GM23338 (cell line): Measurements from ENCODE around the gene NFKBIZ. TPM values are rescaled to one million over a fixed set of nuclear protein-coding genes. Genes with fewer than 3 reads are reported as not detected.

Source experiments
- ATAC-seq: fragments of 200-7000 bp; cut with Tn5 transposase; 3 replicates; pipeline ENCODE4 v1.9.1; 2020
- DNase-seq: peaks from one replicate; pipeline ENCODE4 v3.0.0-alpha.2; 2015; ENCODE audit warnings: low spot score
- H2AFZ ChIP-seq: fragments of 200-600 bp; sonication (generic); 2 replicates; pipeline ENCODE4 v1.8.0; 2016; ENCODE audit warnings: antibody characterized with exemption, mild to moderate bottlenecking, moderate library complexity
- H3F3A ChIP-seq: fragments of 200-600 bp; sonication (generic); replicated peaks from 2 replicates; pipeline ENCODE4 v1.8.0; 2017; ENCODE audit warnings: antibody characterized with exemption, mixed run types, low read depth
- H3K27ac ChIP-seq: fragments of 200-600 bp; sonication (generic); 2 replicates; pipeline ENCODE4 v1.6.1; 2016; ENCODE audit warnings: low read depth
- H3K27me3 ChIP-seq: fragments of 200-600 bp; sonication (generic); 2 replicates; pipeline ENCODE4 v1.8.0; 2016; ENCODE audit warnings: mild to moderate bottlenecking, mixed run types, moderate library complexity; ENCODE audit not compliant: insufficient read depth
- H3K36me3 ChIP-seq: fragments of 200-600 bp; sonication (generic); 2 replicates; pipeline ENCODE4 v1.8.0; 2016; ENCODE audit warnings: mild to moderate bottlenecking; ENCODE audit not compliant: insufficient read depth
- H3K4me1 ChIP-seq: fragments of 200-600 bp; sonication (generic); 2 replicates; pipeline ENCODE4 v1.8.0; 2016; ENCODE audit warnings: mild to moderate bottlenecking, moderate library complexity; ENCODE audit not compliant: insufficient read depth
- H3K4me2 ChIP-seq: fragments of 200-600 bp; sonication (generic); 2 replicates; pipeline ENCODE4 v1.7.1; 2017; ENCODE audit warnings: mixed run types
- H3K4me3 ChIP-seq: fragments of 200-600 bp; sonication (generic); 2 replicates; pipeline ENCODE4 v1.6.1; 2016; ENCODE audit warnings: mixed run types
- H3K79me2 ChIP-seq: fragments of 200-600 bp; sonication (generic); replicated peaks from 2 replicates; pipeline ENCODE4 v1.8.0; 2017; ENCODE audit warnings: mild to moderate bottlenecking; ENCODE audit not compliant: insufficient read depth
- H3K9me2 ChIP-seq: fragments of 200-600 bp; sonication (generic); 2 replicates; pipeline ENCODE4 v1.8.0; 2017; ENCODE audit not compliant: insufficient read depth
- H4K20me1 ChIP-seq: fragments of 200-600 bp; sonication (generic); replicated peaks from 2 replicates; pipeline ENCODE4 v1.8.0; 2017; ENCODE audit warnings: mild to moderate bottlenecking; ENCODE audit not compliant: insufficient read depth
- H3K27ac Mint-ChIP-seq: 2 replicates; pipeline ENCODE4 v1.8.0; 2020; ENCODE audit warnings: inconsistent platforms, mild to moderate bottlenecking, moderate library complexity, mixed read lengths
- H3K27me3 Mint-ChIP-seq: 3 replicates; pipeline ENCODE4 v1.8.0; 2022; ENCODE audit warnings: low read depth, mild to moderate bottlenecking, moderate library complexity, mixed read lengths, inconsistent platforms; ENCODE audit not compliant: insufficient read depth, poor library complexity
- H3K36me3 Mint-ChIP-seq: 3 replicates; pipeline ENCODE4 v1.8.0; 2021; ENCODE audit warnings: low read depth, mild to moderate bottlenecking, inconsistent platforms, moderate library complexity, mixed read lengths
- H3K4me1 Mint-ChIP-seq: 3 replicates; pipeline ENCODE4 v1.8.0; 2020; ENCODE audit warnings: mild to moderate bottlenecking, inconsistent platforms, mixed read lengths
- H3K4me3 Mint-ChIP-seq: 3 replicates; pipeline ENCODE4 v1.8.0; 2021; ENCODE audit warnings: moderate library complexity, mild to moderate bottlenecking, inconsistent platforms, mixed read lengths
- H3K9me3 Mint-ChIP-seq: 3 replicates; pipeline ENCODE4 v1.8.0; 2020; ENCODE audit warnings: moderate library complexity, mild to moderate bottlenecking, inconsistent platforms, mixed read lengths
- CREB1 ChIP-seq: fragments of 250-450 bp; sonication (Bioruptor Pico); IDR thresholded peaks from 2 replicates; pipeline ENCODE4 v1.5.0; 2020; ENCODE audit warnings: low read depth, mild to moderate bottlenecking, moderate library complexity
- EZH2phosphoT487 ChIP-seq: fragments of 200-600 bp; sonication (generic); IDR thresholded peaks from one replicate; pipeline ENCODE4 v1.8.1; 2018; ENCODE audit warnings: antibody characterized with exemption; ENCODE audit not compliant: unreplicated experiment
- JUNB ChIP-seq: IDR thresholded peaks from one replicate; pipeline ENCODE4 v1.6.1; 2016; ENCODE audit warnings: antibody characterized with exemption; ENCODE audit not compliant: unreplicated experiment
- REST ChIP-seq: IDR thresholded peaks from one replicate; pipeline ENCODE4 v1.6.1; 2018; ENCODE audit warnings: antibody characterized with exemption; ENCODE audit not compliant: unreplicated experiment
- ZNF114 ChIP-seq: fragments of 250-450 bp; sonication (Bioruptor Pico); IDR thresholded peaks from 2 replicates; pipeline ENCODE4 v1.5.0; 2020; ENCODE audit warnings: mild to moderate bottlenecking, moderate library complexity
- ZNF462 ChIP-seq: fragments of 250-450 bp; sonication (Bioruptor Pico); IDR thresholded peaks from 2 replicates; pipeline ENCODE4 v1.5.0; 2020; ENCODE audit warnings: mild to moderate bottlenecking, moderate library complexity
- polyA plus RNA-seq: library from polyadenylated mRNA; unstranded; fragments of >200 nt; fragmentation: Nextera tagmentation; extraction: Ambion mirVana; gene quantifications from 2 replicates; pipeline ENCODE4 v1.2.1, GENCODE V29; 2016
- total RNA-seq: library from RNA; depleted of rRNA; stranded (reverse); fragments of >200 nt; shearing (Covaris generic); gene quantifications from 2 replicates; pipeline ENCODE4 v1.2.3, GENCODE V29; 2014

The NFKBIZ gene
- total and polyA plus RNA-seq, 2 experiments from 2014 or later: 14.1 to 18.2 TPM

GRCh38 chr3:101902041-101902440 lies 52.7 kb downstream of the NFKBIZ start (continued):
- TF ChIP-seq ZNF462 (CRISPR knock-in tag) (no peak), REST (no peak), CREB1 (CRISPR knock-in tag) (peak; percentile 40; the same call in 1 of the 2 replicates), ZNF114 (no peak)

- H3K9me2 ChIP-seq: no peaks in the 10 kb centered on the region
- no peaks in the 10 kb centered on the region for H3K27me3 ChIP-seq
- Mint-ChIP-seq H3K27me3 (no peaks in the 10 kb centered on the region), H3K36me3 (0 out of 3 replicates have a peak, but pooled peaks cover 2% of the 10 kb centered on the region), H3K4me1 (peaks cover 9% of the 10 kb centered on the region; the same call in 2 of the 3 replicates), H3K9me3 (peaks cover 9% of the 10 kb centered on the region), H3K27ac (no peak overlapping the region), H3K4me3 (no peak overlapping the region)
- DNase-seq (no peak), ATAC-seq (no peak)
- no peaks in the 10 kb centered on the region for H4K20me1 ChIP-seq
- H3K27ac ChIP-seq: no peak overlapping the region
- no peak overlapping the region for H3K4me2 ChIP-seq
- H3K79me2 ChIP-seq: no peaks in the 10 kb centered on the region
- H3K4me1 ChIP-seq: peaks cover 8% of the 10 kb centered on the region
- no peak overlapping the region for H3K4me3 ChIP-seq
- no peaks in the 10 kb centered on the region for H3K36me3 ChIP-seq
- H2AFZ ChIP-seq: peak overlapping the region; percentile 0; the same call in 1 of the 2 replicates
- no peaks in the 10 kb centered on the region for H3F3A ChIP-seq
- TF ChIP-seq ZNF462 (CRISPR knock-in tag) (no peak), EZH2phosphoT487 (no peak), CREB1 (CRISPR knock-in tag) (no peak), JUNB (no peak)
Observed at GRCh38 chr3:101903451-101903871, 54.1 kb downstream of the NFKBIZ start.
